Fibroblast of skin of right quadriceps (primary cell): ENCODE measurements around the gene ARHGAP22.

Source experiments
- DNase-seq: peaks from one replicate; pipeline ENCODE4 v3.0.0-alpha.2; 2013

The ARHGAP22 gene

GRCh38 chr10:48459270-48460150 is 145.4 kb downstream of the ARHGAP22 start:
- DNase-seq = no peak

- no peak for DNase-seq
These were observed 146.2 kb downstream of the ARHGAP22 start for GRCh38 chr10:48458662-48459048.

- no peak for DNase-seq
These were observed 146.8 kb downstream of the ARHGAP22 start for GRCh38 chr10:48457949-48458661.

DNA sequence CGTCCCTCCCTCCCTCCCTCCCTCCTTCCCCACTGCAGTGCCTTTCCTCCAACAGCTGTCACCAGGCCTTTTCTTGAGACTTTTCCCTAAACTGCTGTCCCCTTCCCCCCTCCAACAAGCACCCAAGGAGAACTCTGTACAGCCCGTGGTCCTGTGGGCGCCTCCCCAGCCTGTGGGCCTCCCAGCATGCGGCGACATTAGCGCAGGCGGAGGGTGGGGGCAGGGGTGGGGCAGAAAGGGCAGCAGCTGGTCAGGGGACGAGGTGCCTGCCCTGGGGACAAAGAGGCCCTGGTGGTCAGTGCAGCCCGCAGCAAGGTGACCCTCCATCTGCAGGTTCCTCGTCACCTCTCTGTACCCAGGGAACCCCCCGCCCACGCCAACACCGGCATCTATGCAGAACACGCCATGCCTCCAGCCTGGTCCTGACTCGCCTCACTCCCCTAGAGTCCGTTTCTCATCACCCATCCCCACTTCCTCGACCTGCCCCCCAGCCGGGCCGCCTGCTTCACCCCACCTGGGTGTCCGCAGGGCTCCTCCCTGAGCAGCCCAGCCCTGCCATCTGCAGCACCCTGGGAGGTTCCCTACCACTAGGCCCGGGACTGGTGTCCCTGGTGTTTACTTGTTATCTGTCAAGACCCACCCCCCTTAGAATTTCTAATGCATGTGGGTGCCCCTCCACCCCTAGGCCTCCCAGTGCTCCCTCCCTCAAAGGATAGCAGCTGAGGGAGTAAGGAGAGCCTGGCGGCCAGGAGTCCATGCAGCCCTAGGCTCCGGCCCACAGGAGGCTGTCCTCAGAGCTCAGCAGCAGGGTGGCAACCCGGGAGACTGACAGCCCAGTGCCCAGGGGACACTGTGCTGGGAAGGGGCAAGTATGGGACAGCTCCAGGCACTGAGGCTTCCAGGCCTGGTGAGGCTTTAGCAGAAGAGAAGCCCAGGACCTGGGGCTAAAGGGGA is 147.8 kb downstream of the ARHGAP22 start:
- no peak for DNase-seq

DNA sequence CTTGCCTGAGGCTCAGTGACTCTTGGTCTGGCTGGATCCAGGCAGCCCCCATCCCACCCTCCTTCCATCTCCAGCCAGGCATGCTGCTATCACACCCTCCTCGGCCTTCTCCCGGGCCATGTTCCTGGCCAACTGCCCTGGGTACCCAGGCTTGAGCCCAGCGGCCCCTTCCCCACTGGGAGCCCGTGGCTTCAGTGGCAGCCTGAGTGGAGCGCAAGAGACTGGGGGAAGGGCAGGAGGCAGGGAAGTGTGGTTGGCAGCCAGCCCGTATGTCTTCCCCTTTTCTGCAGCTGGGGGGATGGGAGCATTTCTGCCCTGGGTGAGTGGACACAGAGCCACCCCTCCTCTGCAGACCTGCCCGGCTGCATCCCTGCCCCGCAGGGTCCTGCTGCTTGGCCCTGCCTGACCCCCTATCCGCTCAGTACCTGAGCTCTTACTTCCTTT is 148.5 kb downstream of the ARHGAP22 start:
- DNase-seq = peak; percentile 40

DNA sequence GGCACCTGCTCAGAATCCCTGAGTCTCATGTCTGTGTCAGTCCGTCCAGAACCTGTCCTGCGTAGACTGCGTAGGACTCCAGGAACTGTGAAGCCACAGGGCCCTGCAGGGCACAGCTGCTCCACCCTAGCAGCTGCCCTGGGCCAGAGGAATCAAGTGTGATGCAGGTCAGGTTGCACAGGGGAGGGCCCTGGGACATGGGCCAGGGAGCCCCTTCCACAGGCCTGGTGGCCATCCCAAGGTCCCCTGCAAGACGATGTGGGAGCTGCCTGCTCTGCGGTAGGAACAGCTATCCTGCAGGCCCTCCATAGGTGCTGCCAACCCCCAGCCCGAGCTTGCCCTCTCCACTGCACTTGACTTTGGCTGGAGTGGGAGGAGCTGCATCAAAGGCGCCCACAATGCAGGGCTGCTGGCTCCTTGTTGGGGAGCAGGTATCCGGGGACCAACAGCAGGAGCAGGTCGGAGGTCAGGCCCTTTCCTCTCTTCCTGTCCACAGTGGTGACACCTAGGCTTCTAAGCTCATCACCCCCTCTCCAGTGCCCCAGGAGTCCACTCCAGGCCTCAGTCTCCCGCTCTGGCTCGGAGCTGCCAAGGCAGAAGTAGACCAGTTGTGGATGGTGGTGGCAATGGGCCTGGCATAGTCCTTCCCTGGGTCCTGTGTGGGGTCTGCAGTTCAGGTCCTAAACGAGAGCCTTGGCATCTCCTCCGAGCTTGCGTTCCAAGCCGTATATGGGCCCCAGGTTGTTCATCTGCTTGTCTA is 149.3 kb downstream of the ARHGAP22 start:
- no peak for DNase-seq

DNA sequence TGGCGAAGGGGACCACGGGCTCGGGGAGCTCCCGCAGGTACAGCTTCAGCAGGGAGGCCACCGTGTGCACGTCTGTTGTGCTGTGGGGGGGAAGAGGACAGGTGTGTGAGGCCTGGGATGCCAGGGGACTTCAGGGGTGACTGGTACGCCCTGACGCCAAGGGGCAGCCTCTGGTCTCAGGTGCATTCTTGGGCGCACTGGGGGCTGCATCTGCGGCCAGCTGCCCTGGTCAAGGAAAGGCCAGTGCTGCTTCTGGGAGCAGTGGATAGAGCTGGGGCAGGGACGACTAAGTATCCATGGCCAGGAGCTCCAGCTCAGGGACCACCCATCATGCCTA is 149.8 kb downstream of the ARHGAP22 start:
- no peak for DNase-seq

GRCh38 chr10:48454302-48455054 is 150.4 kb downstream of the ARHGAP22 start:
- DNase-seq = no peak

DNA sequence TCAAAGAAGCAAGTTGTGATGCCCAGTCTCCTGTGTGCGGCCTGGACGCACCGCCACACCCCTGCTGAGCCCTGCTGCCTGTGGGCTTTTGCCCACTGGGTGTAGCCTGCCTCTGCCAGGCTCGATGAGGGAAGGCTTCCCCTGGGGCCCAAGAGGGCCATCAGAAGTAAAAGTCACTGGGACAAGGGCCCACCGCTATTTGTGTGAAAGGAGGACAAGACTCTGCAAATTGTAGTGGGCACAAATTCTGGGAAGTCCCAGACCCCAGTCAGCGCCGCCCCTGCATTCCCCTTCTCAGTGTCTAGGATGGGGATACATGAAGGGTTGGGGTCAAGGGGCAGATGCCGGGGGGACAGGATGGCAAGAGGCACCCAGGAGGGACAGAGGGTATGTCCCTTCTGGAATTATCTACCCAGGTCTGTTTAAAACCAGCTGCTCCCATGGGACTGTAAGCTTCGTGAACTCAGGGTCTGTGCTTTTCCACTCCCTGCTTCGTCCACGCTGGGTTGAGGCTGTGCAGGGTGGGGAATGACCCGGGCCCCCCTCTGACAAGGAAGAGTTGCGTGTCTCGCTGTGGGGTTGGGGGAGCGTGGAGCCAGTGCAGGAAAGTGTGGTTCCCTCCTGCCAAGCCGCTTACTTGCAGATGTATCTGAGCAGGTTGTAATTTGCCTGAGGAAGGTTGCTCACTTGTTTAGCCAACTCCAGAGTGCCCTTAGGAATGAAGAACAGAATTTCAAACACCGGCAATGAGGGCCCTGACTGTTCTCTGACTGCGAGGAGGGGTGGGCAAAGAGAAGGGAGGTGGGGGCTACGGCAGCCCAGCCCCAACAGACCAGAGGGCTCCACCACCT is 151.2 kb downstream of the ARHGAP22 start:
- no peak for DNase-seq

DNA sequence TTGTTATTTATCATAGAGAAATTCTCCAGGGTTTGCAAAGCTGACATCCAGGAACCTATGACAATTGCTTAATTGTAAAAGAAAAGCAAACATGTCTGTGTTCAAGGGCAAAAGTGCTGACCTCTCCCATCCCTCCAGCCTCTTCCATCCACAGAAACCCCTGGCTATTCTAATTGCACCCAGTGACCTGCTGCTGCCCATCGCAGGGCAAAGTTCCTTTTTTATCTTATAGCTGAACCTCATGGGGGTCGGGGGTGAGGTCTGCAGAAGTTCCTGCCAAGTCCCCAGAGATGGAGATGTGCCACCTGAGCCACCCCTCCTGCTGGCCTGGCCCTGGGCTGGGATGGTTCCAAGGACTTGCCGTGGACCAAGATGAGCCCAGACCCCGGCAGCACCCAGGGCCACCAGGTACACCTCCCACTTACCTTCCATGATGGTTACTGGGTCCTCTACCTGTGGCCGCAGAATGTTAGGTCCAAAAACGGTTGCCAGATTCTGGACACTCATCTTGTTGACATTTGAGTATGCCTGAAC is 151.9 kb downstream of the ARHGAP22 start:
- no peak for DNase-seq

- no peak for DNase-seq
These were observed 152.6 kb downstream of the ARHGAP22 start for GRCh38 chr10:48451969-48452878.

GRCh38 chr10:48450741-48451466 is 154.0 kb downstream of the ARHGAP22 start:
- DNase-seq = no peak

GRCh38 chr10:48450233-48450740 is 154.6 kb downstream of the ARHGAP22 start:
- DNase-seq = no peak

DNA sequence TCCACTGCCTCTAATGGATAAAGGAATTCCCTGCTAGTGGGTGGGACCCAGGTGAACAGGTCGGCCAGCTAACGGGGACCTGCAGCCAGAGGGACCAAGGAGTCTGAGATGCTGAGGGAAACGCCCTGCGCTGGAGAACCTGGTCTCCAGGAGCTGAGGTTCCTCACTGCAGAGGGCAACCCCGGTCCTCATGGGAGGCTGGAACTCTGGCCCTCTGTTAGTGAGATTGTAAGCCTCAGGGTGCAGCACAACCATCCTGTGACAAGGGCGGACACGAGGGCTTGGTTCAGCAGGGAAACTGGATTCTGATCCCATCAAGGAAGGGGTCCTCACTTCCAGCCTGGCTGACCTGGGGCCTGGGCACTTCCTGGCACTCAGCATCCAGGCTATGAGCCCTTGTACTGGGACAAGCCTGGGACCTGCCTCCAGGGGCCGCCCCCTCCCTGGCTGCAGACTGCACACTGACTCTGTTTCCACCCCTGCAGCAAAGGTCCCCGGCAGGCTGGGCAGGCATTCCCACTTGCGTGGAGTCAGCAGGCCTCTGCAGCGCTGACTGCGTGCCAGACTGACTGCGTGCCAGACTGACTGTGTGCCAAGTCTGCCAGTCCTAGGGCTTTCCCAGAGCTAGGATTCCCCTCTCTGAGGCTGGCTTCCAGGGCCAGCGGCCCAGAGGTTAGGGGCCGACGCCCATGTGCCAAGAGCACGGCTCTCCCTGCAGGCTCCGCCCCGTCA is 155.2 kb downstream of the ARHGAP22 start:
- DNase-seq = no peak

DNA sequence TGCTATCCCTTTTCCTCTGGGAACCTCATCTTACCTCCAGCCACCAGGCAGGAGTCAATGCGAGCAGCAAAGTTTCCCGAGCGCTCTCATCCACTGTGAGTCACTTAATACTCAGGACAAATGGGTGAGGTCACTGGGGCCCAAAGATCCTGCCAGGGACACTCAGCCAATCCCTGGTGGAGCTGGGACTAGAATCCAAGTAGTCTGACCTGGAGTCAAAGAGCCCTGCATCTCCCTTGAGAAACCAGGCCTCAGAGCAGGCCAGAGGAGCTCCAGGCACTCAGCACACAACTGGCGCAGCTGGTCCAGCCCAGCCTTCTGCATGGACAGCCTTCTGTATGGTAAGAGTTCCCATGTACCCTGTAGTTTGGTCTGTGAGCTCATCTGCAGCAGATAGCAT is 156.1 kb downstream of the ARHGAP22 start:
- peak; percentile 31 for DNase-seq

- DNase-seq = no peak
These were observed 157.3 kb downstream of the ARHGAP22 start for GRCh38 chr10:48447356-48448215.
